ENCODE measurements around the gene SYNC. TPM values are rescaled to one million over a fixed set of nuclear protein-coding genes. Genes with fewer than 3 reads are reported as not detected.
A peak's percentile ranks its signal among the peaks of the same experiment; 100 is the strongest.

Gene SYNC
- total and polyA plus RNA-seq, 9 of the 15 experiments (the other 6 are each of a cell fraction or from before 2014, with no cell fraction given) = 0.49 to 1.1 (median 0.87) TPM

GRCh38 chr1:32729254-32730046, 26.9 kb upstream of the SYNC start:
- ChIA-PET CTCF (ENCODE audit: low intra/inter-chr PET ratio) (no interaction called here), POLR2A (interaction anchor here (0.5 to 3.3 kb wide), 17 partner anchors 9 to 765 kb away, joined by 3 to 33 read pairs (median 5); a partner anchor contains a TSS)
- Histone ChIP-seq H3K27ac (ENCODE audit: extremely low read depth, low read depth, low read length) (no peak overlapping the region), H2AFZ (ENCODE audit: low read depth, low read length) (0 out of 2 replicates have a peak overlapping the region, but pooled peaks have one; percentile 11), H3K4me2 (ENCODE audit: insufficient read depth, low read length) (no peak overlapping the region), H3K4me1 (replicated peaks in 1 of 2; ENCODE audit: control insufficient read depth in 2 of 2, insufficient read depth in 2 of 2, low read length in 2 of 2) (peaks cover 26 to 37% of the 10 kb centered on the region in 2 experiments), H3K9ac (ENCODE audit: insufficient read depth in 1 of 2, low read depth in 2 of 2, low read length in 2 of 2) (peak overlapping the region in 1 of 2 experiments; percentile 27; a peak in 1 of 4 replicates), H4K20me1 (replicated peaks; ENCODE audit: control insufficient read depth, insufficient read depth, low read length) (no peaks in the 10 kb centered on the region), H3K9me1 (ENCODE audit: control insufficient read depth, insufficient read depth, low read length) (no peaks in the 10 kb centered on the region), H3K79me2 (ENCODE audit: control insufficient read depth, insufficient read depth, low read length) (no peaks in the 10 kb centered on the region), H3K4me3 (no peak overlapping the region), H3K27me3 (ENCODE audit: control insufficient read depth in 2 of 2, insufficient read depth in 2 of 2, low read length in 2 of 2) (no peaks in the 10 kb centered on the region), H3K36me3 (ENCODE audit: control insufficient read depth, insufficient read depth, low read length) (no peaks in the 10 kb centered on the region), H3K9me3 (replicated peaks; ENCODE audit: control insufficient read depth, insufficient read depth, low read depth, low read length) (no peaks in the 10 kb centered on the region)
- in situ Hi-C loops (cut with MboI) (no loop called here), intact Hi-C loops (cut with micrococcal nuclease) (no loop called here)
- WGBS (ENCODE audit: insufficient coverage, low coverage, missing lambda C conversion rate) = 51% methylated on average over 14 of the region's 14 CpGs
- no TSS peak for BruUV-seq (replicated peaks)
- ATAC-seq = peak; percentile 42
- no peak for FAIRE-seq
- peak in 2 of 4 experiments; percentile 33 to 56 for DNase-seq (ENCODE audit: extremely low read depth in 1 of 4, low spot score in 3 of 4)
- TF ChIP-seq FOSL1 (tag; conservative IDR thresholded peaks at IDR 0.05) (0 out of 2 replicates have a peak, but pooled peaks have one; percentile 90), JUN (IDR thresholded peaks at IDR 0.05; ENCODE audit: borderline replicate concordance, low read depth, low read length) (no peak), JUN (CRISPR knock-in tag; IDR thresholded peaks at IDR 0.05; ENCODE audit: borderline replicate concordance) (peak; percentile 72; the same call in 1 of the 2 replicates), TEAD4 (IDR thresholded peaks at IDR 0.05; ENCODE audit: low read length) (no peak), TEAD4 (CRISPR knock-in tag; IDR thresholded peaks at IDR 0.05; ENCODE audit: borderline replicate concordance) (peak; percentile 84; the same call in 1 of the 2 replicates), KDM1A (IDR thresholded peaks at IDR 0.05) (peak in 1 of 2 experiments; percentile 48; a peak in 1 of 4 replicates), RAD21 (CRISPR knock-in tag; conservative IDR thresholded peaks at IDR 0.05 in 1 of 2, IDR thresholded peaks at IDR 0.05 in 1 of 2) (0 out of 4 replicates have a peak, but pooled peaks of 1 of the 2 experiments have one; percentile 3), SMARCA5 (IDR thresholded peaks at IDR 0.05) (peak; percentile 34; the same call in 1 of the 2 replicates), ETV1 (tag; conservative IDR thresholded peaks at IDR 0.05; ENCODE audit: low read depth) (0 out of 2 replicates have a peak, but pooled peaks have one; percentile 11), UBTF (IDR thresholded peaks at IDR 0.05; ENCODE audit: borderline replicate concordance in 1 of 2, low read depth in 2 of 2, low read length in 2 of 2) (0 out of 4 replicates have a peak, but pooled peaks of 1 of the 2 experiments have one; percentile 40)
- TF ChIP-seq, protein P1, sequence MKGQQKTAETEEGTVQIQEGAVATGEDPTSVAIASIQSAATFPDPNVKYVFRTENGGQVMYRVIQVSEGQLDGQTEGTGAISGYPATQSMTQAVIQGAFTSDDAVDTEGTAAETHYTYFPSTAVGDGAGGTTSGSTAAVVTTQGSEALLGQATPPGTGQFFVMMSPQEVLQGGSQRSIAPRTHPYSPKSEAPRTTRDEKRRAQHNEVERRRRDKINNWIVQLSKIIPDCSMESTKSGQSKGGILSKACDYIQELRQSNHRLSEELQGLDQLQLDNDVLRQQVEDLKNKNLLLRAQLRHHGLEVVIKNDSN (CRISPR knock-in tag; IDR thresholded peaks at IDR 0.05) = peak; percentile 39; the same call in 1 of the 2 replicates
- TF ChIP-seq, protein P2, sequence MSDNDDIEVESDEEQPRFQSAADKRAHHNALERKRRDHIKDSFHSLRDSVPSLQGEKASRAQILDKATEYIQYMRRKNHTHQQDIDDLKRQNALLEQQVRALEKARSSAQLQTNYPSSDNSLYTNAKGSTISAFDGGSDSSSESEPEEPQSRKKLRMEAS (CRISPR knock-in tag; IDR thresholded peaks at IDR 0.05) = peak; percentile 34; the same call in 1 of the 2 replicates

All from K562 (cell line).